ENCODE data around the gene SLX9.

SLX9 gene

GRCh38 chr21:44999428-44999971, 59.7 kb downstream of the SLX9 start:
- peak; percentile 5 for DNase-seq
- H3K36me3 ChIP-seq = no peaks in the 10 kb centered on the region
- H3K9me3 ChIP-seq = no peaks in the 10 kb centered on the region
- no peak for TF ChIP-seq CTCF (IDR thresholded peaks at IDR 0.05; ENCODE audit: low read depth, low read length)
- H3K27me3 ChIP-seq = no peaks in the 10 kb centered on the region
- no peaks in the 10 kb centered on the region for H3K4me1 ChIP-seq
- no peak overlapping the region for H3K4me3 ChIP-seq (ENCODE audit: low read depth, low read length)

- no peak for TF ChIP-seq CTCF (IDR thresholded peaks at IDR 0.05; ENCODE audit: low read depth, low read length)
- Histone ChIP-seq H3K9me3 (no peaks in the 10 kb centered on the region), H3K4me3 (ENCODE audit: low read depth, low read length) (no peak overlapping the region), H3K36me3 (no peaks in the 10 kb centered on the region), H3K4me1 (no peaks in the 10 kb centered on the region), H3K27me3 (no peaks in the 10 kb centered on the region)
- DNase-seq = peak; percentile 4
These were observed 60.3 kb downstream of the SLX9 start for GRCh38 chr21:44999972-45000636.

GRCh38 chr21:45000637-45001133, 60.9 kb downstream of the SLX9 start:
- no peak for TF ChIP-seq CTCF (IDR thresholded peaks at IDR 0.05; ENCODE audit: low read depth, low read length)
- H3K4me1 ChIP-seq = no peaks in the 10 kb centered on the region
- no peaks in the 10 kb centered on the region for H3K9me3 ChIP-seq
- DNase-seq = no peak
- no peak overlapping the region for H3K4me3 ChIP-seq (ENCODE audit: low read depth, low read length)
- no peaks in the 10 kb centered on the region for H3K36me3 ChIP-seq
- no peaks in the 10 kb centered on the region for H3K27me3 ChIP-seq

- Histone ChIP-seq H3K4me3 (ENCODE audit: low read depth, low read length) (no peak overlapping the region), H3K4me1 (no peaks in the 10 kb centered on the region), H3K9me3 (no peaks in the 10 kb centered on the region), H3K27me3 (no peaks in the 10 kb centered on the region), H3K36me3 (no peaks in the 10 kb centered on the region)
- DNase-seq = peak; percentile 15
- no peak for TF ChIP-seq CTCF (IDR thresholded peaks at IDR 0.05; ENCODE audit: low read depth, low read length)
These were observed 61.6 kb downstream of the SLX9 start for GRCh38 chr21:45001134-45002095.

- no peak for TF ChIP-seq CTCF (IDR thresholded peaks at IDR 0.05; ENCODE audit: low read depth, low read length)
- H3K4me3 ChIP-seq (ENCODE audit: low read depth, low read length) = no peak overlapping the region
- no peaks in the 10 kb centered on the region for H3K9me3 ChIP-seq
- no peaks in the 10 kb centered on the region for H3K36me3 ChIP-seq
- no peaks in the 10 kb centered on the region for H3K4me1 ChIP-seq
- no peaks in the 10 kb centered on the region for H3K27me3 ChIP-seq
- DNase-seq = peak; percentile 4
These were observed 62.8 kb downstream of the SLX9 start for GRCh38 chr21:45002381-45003204.
